GM23338 (cell line): ENCODE measurements around the gene EDNRB. TPM values are rescaled to one million over a fixed set of nuclear protein-coding genes. Genes with fewer than 3 reads are reported as not detected.

Experiments used
- ATAC-seq: fragments of 200-7000 bp; cut with Tn5 transposase; 3 replicates; pipeline ENCODE4 v1.9.1; 2020
- DNase-seq: peaks from one replicate; pipeline ENCODE4 v3.0.0-alpha.2; 2015; ENCODE audit warnings: low spot score
- H2AFZ ChIP-seq: fragments of 200-600 bp; sonication (generic); 2 replicates; pipeline ENCODE4 v1.8.0; 2016; ENCODE audit warnings: antibody characterized with exemption, mild to moderate bottlenecking, moderate library complexity
- H3F3A ChIP-seq: fragments of 200-600 bp; sonication (generic); replicated peaks from 2 replicates; pipeline ENCODE4 v1.8.0; 2017; ENCODE audit warnings: antibody characterized with exemption, mixed run types, low read depth
- H3K27ac ChIP-seq: fragments of 200-600 bp; sonication (generic); 2 replicates; pipeline ENCODE4 v1.6.1; 2016; ENCODE audit warnings: low read depth
- H3K27me3 ChIP-seq: fragments of 200-600 bp; sonication (generic); 2 replicates; pipeline ENCODE4 v1.8.0; 2016; ENCODE audit warnings: mild to moderate bottlenecking, mixed run types, moderate library complexity; ENCODE audit not compliant: insufficient read depth
- H3K36me3 ChIP-seq: fragments of 200-600 bp; sonication (generic); 2 replicates; pipeline ENCODE4 v1.8.0; 2016; ENCODE audit warnings: mild to moderate bottlenecking; ENCODE audit not compliant: insufficient read depth
- H3K4me1 ChIP-seq: fragments of 200-600 bp; sonication (generic); 2 replicates; pipeline ENCODE4 v1.8.0; 2016; ENCODE audit warnings: mild to moderate bottlenecking, moderate library complexity; ENCODE audit not compliant: insufficient read depth
- H3K4me2 ChIP-seq: fragments of 200-600 bp; sonication (generic); 2 replicates; pipeline ENCODE4 v1.7.1; 2017; ENCODE audit warnings: mixed run types
- H3K4me3 ChIP-seq: fragments of 200-600 bp; sonication (generic); 2 replicates; pipeline ENCODE4 v1.6.1; 2016; ENCODE audit warnings: mixed run types
- H3K79me2 ChIP-seq: fragments of 200-600 bp; sonication (generic); replicated peaks from 2 replicates; pipeline ENCODE4 v1.8.0; 2017; ENCODE audit warnings: mild to moderate bottlenecking; ENCODE audit not compliant: insufficient read depth
- H3K9me2 ChIP-seq: fragments of 200-600 bp; sonication (generic); 2 replicates; pipeline ENCODE4 v1.8.0; 2017; ENCODE audit not compliant: insufficient read depth
- H4K20me1 ChIP-seq: fragments of 200-600 bp; sonication (generic); replicated peaks from 2 replicates; pipeline ENCODE4 v1.8.0; 2017; ENCODE audit warnings: mild to moderate bottlenecking; ENCODE audit not compliant: insufficient read depth
- H3K27ac Mint-ChIP-seq: 2 replicates; pipeline ENCODE4 v1.8.0; 2020; ENCODE audit warnings: inconsistent platforms, mild to moderate bottlenecking, moderate library complexity, mixed read lengths
- H3K27me3 Mint-ChIP-seq: 3 replicates; pipeline ENCODE4 v1.8.0; 2022; ENCODE audit warnings: low read depth, mild to moderate bottlenecking, moderate library complexity, mixed read lengths, inconsistent platforms; ENCODE audit not compliant: insufficient read depth, poor library complexity
- H3K36me3 Mint-ChIP-seq: 3 replicates; pipeline ENCODE4 v1.8.0; 2021; ENCODE audit warnings: low read depth, mild to moderate bottlenecking, inconsistent platforms, moderate library complexity, mixed read lengths
- H3K4me1 Mint-ChIP-seq: 3 replicates; pipeline ENCODE4 v1.8.0; 2020; ENCODE audit warnings: mild to moderate bottlenecking, inconsistent platforms, mixed read lengths
- H3K4me3 Mint-ChIP-seq: 3 replicates; pipeline ENCODE4 v1.8.0; 2021; ENCODE audit warnings: moderate library complexity, mild to moderate bottlenecking, inconsistent platforms, mixed read lengths
- H3K9me3 Mint-ChIP-seq: 3 replicates; pipeline ENCODE4 v1.8.0; 2020; ENCODE audit warnings: moderate library complexity, mild to moderate bottlenecking, inconsistent platforms, mixed read lengths
- CREB1 ChIP-seq: fragments of 250-450 bp; sonication (Bioruptor Pico); IDR thresholded peaks from 2 replicates; pipeline ENCODE4 v1.5.0; 2020; ENCODE audit warnings: low read depth, mild to moderate bottlenecking, moderate library complexity
- EZH2 ChIP-seq: fragments of 200-600 bp; sonication (generic); IDR thresholded peaks from one replicate; pipeline ENCODE4 v1.8.0; 2017; ENCODE audit warnings: antibody characterized with exemption, mild to moderate bottlenecking, low read depth; ENCODE audit not compliant: unreplicated experiment
- EZH2phosphoT487 ChIP-seq: fragments of 200-600 bp; sonication (generic); IDR thresholded peaks from one replicate; pipeline ENCODE4 v1.8.1; 2018; ENCODE audit warnings: antibody characterized with exemption; ENCODE audit not compliant: unreplicated experiment
- JUNB ChIP-seq: IDR thresholded peaks from one replicate; pipeline ENCODE4 v1.6.1; 2016; ENCODE audit warnings: antibody characterized with exemption; ENCODE audit not compliant: unreplicated experiment
- NANOG ChIP-seq: IDR thresholded peaks from 2 replicates; pipeline ENCODE4 v1.6.1; 2016; ENCODE audit warnings: antibody characterized with exemption, borderline replicate concordance
- POLR2AphosphoS5 ChIP-seq: IDR thresholded peaks from 2 replicates; pipeline ENCODE4 v1.6.1; 2016; ENCODE audit warnings: antibody characterized with exemption, low read depth
- STAT1 ChIP-seq: IDR thresholded peaks from one replicate; pipeline ENCODE4 v1.6.1; 2016; ENCODE audit warnings: antibody characterized with exemption; ENCODE audit not compliant: unreplicated experiment
- ZNF114 ChIP-seq: fragments of 250-450 bp; sonication (Bioruptor Pico); IDR thresholded peaks from 2 replicates; pipeline ENCODE4 v1.5.0; 2020; ENCODE audit warnings: mild to moderate bottlenecking, moderate library complexity
- ZNF331 ChIP-seq: fragments of 250-450 bp; sonication (Bioruptor Pico); IDR thresholded peaks from 2 replicates; pipeline ENCODE4 v1.5.0; 2020; ENCODE audit warnings: low read depth, mild to moderate bottlenecking, moderate library complexity
- polyA plus RNA-seq: library from polyadenylated mRNA; unstranded; fragments of >200 nt; fragmentation: Nextera tagmentation; extraction: Ambion mirVana; gene quantifications from 2 replicates; pipeline ENCODE4 v1.2.1, GENCODE V29; 2016
- total RNA-seq: library from RNA; depleted of rRNA; stranded (reverse); fragments of >200 nt; shearing (Covaris generic); gene quantifications from 2 replicates; pipeline ENCODE4 v1.2.3, GENCODE V29; 2014
- TF ChIP-seq, protein P1 (sequence below): fragments of 250-450 bp; sonication (Bioruptor Pico); IDR thresholded peaks from 2 replicates; pipeline ENCODE4 v1.5.0; 2020; ENCODE audit warnings: mild to moderate bottlenecking, moderate library complexity
- TF ChIP-seq, protein P2 (sequence below), 2 experiments: fragments of 200-600 bp in 1 of 2; sonication (generic) in 1 of 2; conservative IDR thresholded peaks; 2 replicates each; pipeline versions ENCODE4 v1.5.1 to v1.6.1; 2016 to 2017; ENCODE audit warnings: antibody characterized with exemption in 2 of 2, low read depth in 2 of 2, mild to moderate bottlenecking in 2 of 2, moderate library complexity in 1 of 2
- TF ChIP-seq, protein P3 (sequence below): IDR thresholded peaks from 2 replicates; pipeline ENCODE4 v1.6.1; 2016; ENCODE audit warnings: antibody characterized with exemption
- TF ChIP-seq, protein P4 (sequence below): IDR thresholded peaks from one replicate; pipeline ENCODE4 v1.6.1; 2018; ENCODE audit warnings: antibody characterized with exemption; ENCODE audit not compliant: unreplicated experiment

The EDNRB gene
- total and polyA plus RNA-seq, 2 experiments from 2014 or later: 27.9 to 28.9 TPM

DNA sequence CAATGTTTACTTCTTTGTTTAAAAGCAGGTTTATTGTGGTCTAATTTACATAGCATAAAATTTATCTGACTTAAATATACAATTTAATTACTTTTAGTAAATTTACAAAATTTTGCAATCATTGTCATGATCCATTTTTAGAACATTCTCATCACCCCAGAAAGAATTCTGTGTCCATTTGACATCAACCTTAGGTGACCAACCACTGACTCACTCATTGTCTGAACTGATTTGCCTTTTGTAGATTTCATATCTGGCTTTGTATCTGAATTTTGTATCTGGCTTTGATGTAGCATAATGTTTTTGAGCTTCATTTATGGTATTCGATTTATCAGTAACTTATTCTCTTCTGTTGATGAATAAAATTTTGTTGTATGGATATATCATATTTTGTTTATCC lies 40.4 kb downstream of the EDNRB start:
- H3K27ac ChIP-seq: no peak overlapping the region
- TF ChIP-seq JUNB (no peak), EZH2 (no peak), ZNF114 (CRISPR knock-in tag) (no peak), ZNF331 (CRISPR knock-in tag) (no peak), POLR2AphosphoS5 (no peak), CREB1 (no peak), NANOG (no peak), STAT1 (no peak), EZH2phosphoT487 (no peak)
- TF ChIP-seq, protein P1, sequence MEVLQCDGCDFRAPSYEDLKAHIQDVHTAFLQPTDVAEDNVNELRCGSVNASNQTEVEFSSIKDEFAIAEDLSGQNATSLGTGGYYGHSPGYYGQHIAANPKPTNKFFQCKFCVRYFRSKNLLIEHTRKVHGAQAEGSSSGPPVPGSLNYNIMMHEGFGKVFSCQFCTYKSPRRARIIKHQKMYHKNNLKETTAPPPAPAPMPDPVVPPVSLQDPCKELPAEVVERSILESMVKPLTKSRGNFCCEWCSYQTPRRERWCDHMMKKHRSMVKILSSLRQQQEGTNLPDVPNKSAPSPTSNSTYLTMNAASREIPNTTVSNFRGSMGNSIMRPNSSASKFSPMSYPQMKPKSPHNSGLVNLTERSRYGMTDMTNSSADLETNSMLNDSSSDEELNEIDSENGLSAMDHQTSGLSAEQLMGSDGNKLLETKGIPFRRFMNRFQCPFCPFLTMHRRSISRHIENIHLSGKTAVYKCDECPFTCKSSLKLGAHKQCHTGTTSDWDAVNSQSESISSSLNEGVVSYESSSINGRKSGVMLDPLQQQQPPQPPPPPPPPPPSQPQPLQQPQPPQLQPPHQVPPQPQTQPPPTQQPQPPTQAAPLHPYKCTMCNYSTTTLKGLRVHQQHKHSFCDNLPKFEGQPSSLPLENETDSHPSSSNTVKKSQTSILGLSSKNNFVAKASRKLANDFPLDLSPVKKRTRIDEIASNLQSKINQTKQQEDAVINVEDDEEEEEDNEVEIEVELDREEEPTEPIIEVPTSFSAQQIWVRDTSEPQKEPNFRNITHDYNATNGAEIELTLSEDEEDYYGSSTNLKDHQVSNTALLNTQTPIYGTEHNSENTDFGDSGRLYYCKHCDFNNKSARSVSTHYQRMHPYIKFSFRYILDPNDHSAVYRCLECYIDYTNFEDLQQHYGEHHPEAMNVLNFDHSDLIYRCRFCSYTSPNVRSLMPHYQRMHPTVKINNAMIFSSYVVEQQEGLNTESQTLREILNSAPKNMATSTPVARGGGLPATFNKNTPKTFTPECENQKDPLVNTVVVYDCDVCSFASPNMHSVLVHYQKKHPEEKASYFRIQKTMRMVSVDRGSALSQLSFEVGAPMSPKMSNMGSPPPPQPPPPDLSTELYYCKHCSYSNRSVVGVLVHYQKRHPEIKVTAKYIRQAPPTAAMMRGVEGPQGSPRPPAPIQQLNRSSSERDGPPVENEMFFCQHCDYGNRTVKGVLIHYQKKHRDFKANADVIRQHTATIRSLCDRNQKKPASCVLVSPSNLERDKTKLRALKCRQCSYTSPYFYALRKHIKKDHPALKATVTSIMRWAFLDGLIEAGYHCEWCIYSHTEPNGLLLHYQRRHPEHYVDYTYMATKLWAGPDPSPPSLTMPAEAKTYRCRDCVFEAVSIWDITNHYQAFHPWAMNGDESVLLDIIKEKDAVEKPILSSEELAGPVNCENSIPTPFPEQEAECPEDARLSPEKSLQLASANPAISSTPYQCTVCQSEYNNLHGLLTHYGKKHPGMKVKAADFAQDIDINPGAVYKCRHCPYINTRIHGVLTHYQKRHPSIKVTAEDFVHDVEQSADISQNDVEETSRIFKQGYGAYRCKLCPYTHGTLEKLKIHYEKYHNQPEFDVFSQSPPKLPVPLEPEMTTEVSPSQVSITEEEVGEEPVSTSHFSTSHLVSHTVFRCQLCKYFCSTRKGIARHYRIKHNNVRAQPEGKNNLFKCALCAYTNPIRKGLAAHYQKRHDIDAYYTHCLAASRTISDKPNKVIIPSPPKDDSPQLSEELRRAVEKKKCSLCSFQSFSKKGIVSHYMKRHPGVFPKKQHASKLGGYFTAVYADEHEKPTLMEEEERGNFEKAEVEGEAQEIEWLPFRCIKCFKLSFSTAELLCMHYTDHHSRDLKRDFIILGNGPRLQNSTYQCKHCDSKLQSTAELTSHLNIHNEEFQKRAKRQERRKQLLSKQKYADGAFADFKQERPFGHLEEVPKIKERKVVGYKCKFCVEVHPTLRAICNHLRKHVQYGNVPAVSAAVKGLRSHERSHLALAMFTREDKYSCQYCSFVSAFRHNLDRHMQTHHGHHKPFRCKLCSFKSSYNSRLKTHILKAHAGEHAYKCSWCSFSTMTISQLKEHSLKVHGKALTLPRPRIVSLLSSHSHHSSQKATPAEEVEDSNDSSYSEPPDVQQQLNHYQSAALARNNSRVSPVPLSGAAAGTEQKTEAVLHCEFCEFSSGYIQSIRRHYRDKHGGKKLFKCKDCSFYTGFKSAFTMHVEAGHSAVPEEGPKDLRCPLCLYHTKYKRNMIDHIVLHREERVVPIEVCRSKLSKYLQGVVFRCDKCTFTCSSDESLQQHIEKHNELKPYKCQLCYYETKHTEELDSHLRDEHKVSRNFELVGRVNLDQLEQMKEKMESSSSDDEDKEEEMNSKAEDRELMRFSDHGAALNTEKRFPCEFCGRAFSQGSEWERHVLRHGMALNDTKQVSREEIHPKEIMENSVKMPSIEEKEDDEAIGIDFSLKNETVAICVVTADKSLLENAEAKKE (CRISPR knock-in tag): no peak
- TF ChIP-seq, protein P2, sequence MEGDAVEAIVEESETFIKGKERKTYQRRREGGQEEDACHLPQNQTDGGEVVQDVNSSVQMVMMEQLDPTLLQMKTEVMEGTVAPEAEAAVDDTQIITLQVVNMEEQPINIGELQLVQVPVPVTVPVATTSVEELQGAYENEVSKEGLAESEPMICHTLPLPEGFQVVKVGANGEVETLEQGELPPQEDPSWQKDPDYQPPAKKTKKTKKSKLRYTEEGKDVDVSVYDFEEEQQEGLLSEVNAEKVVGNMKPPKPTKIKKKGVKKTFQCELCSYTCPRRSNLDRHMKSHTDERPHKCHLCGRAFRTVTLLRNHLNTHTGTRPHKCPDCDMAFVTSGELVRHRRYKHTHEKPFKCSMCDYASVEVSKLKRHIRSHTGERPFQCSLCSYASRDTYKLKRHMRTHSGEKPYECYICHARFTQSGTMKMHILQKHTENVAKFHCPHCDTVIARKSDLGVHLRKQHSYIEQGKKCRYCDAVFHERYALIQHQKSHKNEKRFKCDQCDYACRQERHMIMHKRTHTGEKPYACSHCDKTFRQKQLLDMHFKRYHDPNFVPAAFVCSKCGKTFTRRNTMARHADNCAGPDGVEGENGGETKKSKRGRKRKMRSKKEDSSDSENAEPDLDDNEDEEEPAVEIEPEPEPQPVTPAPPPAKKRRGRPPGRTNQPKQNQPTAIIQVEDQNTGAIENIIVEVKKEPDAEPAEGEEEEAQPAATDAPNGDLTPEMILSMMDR (conservative IDR thresholded peaks at IDR 0.05; ENCODE audit: low read depth in 2 of 2): no peak
- TF ChIP-seq, protein P3, sequence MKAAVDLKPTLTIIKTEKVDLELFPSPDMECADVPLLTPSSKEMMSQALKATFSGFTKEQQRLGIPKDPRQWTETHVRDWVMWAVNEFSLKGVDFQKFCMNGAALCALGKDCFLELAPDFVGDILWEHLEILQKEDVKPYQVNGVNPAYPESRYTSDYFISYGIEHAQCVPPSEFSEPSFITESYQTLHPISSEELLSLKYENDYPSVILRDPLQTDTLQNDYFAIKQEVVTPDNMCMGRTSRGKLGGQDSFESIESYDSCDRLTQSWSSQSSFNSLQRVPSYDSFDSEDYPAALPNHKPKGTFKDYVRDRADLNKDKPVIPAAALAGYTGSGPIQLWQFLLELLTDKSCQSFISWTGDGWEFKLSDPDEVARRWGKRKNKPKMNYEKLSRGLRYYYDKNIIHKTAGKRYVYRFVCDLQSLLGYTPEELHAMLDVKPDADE: no peak
- TF ChIP-seq, protein P4, sequence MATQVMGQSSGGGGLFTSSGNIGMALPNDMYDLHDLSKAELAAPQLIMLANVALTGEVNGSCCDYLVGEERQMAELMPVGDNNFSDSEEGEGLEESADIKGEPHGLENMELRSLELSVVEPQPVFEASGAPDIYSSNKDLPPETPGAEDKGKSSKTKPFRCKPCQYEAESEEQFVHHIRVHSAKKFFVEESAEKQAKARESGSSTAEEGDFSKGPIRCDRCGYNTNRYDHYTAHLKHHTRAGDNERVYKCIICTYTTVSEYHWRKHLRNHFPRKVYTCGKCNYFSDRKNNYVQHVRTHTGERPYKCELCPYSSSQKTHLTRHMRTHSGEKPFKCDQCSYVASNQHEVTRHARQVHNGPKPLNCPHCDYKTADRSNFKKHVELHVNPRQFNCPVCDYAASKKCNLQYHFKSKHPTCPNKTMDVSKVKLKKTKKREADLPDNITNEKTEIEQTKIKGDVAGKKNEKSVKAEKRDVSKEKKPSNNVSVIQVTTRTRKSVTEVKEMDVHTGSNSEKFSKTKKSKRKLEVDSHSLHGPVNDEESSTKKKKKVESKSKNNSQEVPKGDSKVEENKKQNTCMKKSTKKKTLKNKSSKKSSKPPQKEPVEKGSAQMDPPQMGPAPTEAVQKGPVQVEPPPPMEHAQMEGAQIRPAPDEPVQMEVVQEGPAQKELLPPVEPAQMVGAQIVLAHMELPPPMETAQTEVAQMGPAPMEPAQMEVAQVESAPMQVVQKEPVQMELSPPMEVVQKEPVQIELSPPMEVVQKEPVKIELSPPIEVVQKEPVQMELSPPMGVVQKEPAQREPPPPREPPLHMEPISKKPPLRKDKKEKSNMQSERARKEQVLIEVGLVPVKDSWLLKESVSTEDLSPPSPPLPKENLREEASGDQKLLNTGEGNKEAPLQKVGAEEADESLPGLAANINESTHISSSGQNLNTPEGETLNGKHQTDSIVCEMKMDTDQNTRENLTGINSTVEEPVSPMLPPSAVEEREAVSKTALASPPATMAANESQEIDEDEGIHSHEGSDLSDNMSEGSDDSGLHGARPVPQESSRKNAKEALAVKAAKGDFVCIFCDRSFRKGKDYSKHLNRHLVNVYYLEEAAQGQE: no peak
- no peaks in the 10 kb centered on the region for H3K36me3 ChIP-seq
- H3K79me2 ChIP-seq: no peaks in the 10 kb centered on the region
- no peaks in the 10 kb centered on the region for H4K20me1 ChIP-seq
- Mint-ChIP-seq H3K27ac (no peak overlapping the region), H3K4me1 (peaks cover 10% of the 10 kb centered on the region; the same call in 2 of the 3 replicates), H3K27me3 (no peaks in the 10 kb centered on the region), H3K9me3 (no peaks in the 10 kb centered on the region), H3K4me3 (no peak overlapping the region), H3K36me3 (no peaks in the 10 kb centered on the region; the same call in 2 of the 3 replicates)
- DNase-seq (no peak), ATAC-seq (no peak)
- no peak overlapping the region for H3K4me3 ChIP-seq
- H3K4me2 ChIP-seq: no peak overlapping the region
- H3K9me2 ChIP-seq: 0 out of 2 replicates have a peak, but pooled peaks cover 8% of the 10 kb centered on the region
- H3K27me3 ChIP-seq: no peaks in the 10 kb centered on the region
- peaks cover 12% of the 10 kb centered on the region; the same call in 1 of the 2 replicates for H3K4me1 ChIP-seq
- no peak overlapping the region for H2AFZ ChIP-seq
- H3F3A ChIP-seq: no peaks in the 10 kb centered on the region
